Cardiac muscle cell (in vitro differentiated cells and primary cell): ENCODE data around the gene TMTC2. TPM values are rescaled to one million over a fixed set of nuclear protein-coding genes. Genes with fewer than 3 reads are reported as not detected.
A peak's percentile ranks its signal among the peaks of the same experiment; 100 is the strongest.
"Not testable (repeated sequence)": the region's sequence is repeated elsewhere in the genome, so short reads cannot be mapped to it uniquely, and the experiment has no call there.

Experiments
- DNase-seq, 2 donors: peaks; one replicate each; pipeline versions ENCODE4 v3.0.0 to v3.0.0-alpha.2; 2010 to 2017; ENCODE audit warnings: low read depth in 1 of 2, low spot score in 1 of 2
- H3K27ac ChIP-seq: fragments of 200-600 bp; sonication (generic); 2 replicates; pipeline ENCODE4 v1.5.1; 2016
- H3K27me3 ChIP-seq: fragments of 200-600 bp; sonication (generic); 2 replicates; pipeline ENCODE4 v1.6.0; 2016; ENCODE audit warnings: control low read depth
- H3K36me3 ChIP-seq: fragments of 200-600 bp; sonication (generic); 2 replicates; pipeline ENCODE4 v1.5.1; 2016; ENCODE audit warnings: control low read depth
- H3K4me1 ChIP-seq: fragments of 200-600 bp; sonication (generic); 2 replicates; pipeline ENCODE4 v1.8.1; 2017; ENCODE audit warnings: low read depth, mild to moderate bottlenecking, mixed run types
- H3K4me3 ChIP-seq: fragments of 200-600 bp; sonication (generic); 2 replicates; pipeline ENCODE4 v1.5.1; 2016; ENCODE audit warnings: mild to moderate bottlenecking
- H3K9me3 ChIP-seq: fragments of 200-600 bp; sonication (generic); 2 replicates; pipeline ENCODE4 v1.5.1; 2017; ENCODE audit warnings: low read depth, mild to moderate bottlenecking, control low read depth
- polyA plus RNA-seq: library from polyadenylated mRNA; unstranded; fragments of >200 nt; fragmentation: Nextera tagmentation; extraction: Ambion mirVana; gene quantifications from 2 replicates; pipeline ENCODE4 v1.2.1, GENCODE V29; 2016
- total RNA-seq: library from RNA; depleted of rRNA; stranded (reverse); fragments of >200 nt; gene quantifications from 2 replicates; pipeline ENCODE4 v1.2.3, GENCODE V29; 2016
- TF ChIP-seq, protein P1 (sequence below): IDR thresholded peaks from 2 replicates; pipeline ENCODE4 v1.5.1; 2012; ENCODE audit warnings: low read depth, mild to moderate bottlenecking, low read length

Gene TMTC2
- total and polyA plus RNA-seq, 2 experiments from 2014 or later, result 0.89 to 10.8 TPM

DNA sequence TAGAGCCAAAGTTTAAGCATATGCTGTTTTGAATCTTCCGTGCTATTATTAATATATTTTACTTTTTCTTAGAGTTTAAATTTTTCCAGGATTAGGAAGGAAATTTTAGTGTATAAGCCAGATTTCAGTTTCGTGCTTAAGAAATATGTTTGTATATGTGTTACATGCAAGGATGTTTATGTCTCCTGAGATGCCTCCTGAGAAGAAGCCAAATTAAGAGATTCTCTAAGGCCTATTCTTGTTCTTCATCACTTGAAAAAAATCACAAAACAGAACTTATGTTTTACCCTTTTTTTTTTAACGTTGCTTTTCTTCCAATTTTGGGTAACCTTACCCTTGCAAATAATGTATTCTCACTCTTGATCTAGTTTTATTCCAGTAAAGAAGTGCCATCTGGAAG is 412.7 kb downstream of the TMTC2 start:
- Histone ChIP-seq H3K4me1 (no peaks in the 10 kb centered on the region), H3K27ac (no peak overlapping the region), H3K9me3 (no peaks in the 10 kb centered on the region), H3K36me3 (no peaks in the 10 kb centered on the region), H3K27me3 (no peaks in the 10 kb centered on the region), H3K4me3 (no peak overlapping the region)
- no peak for DNase-seq
- TF ChIP-seq, protein P1, sequence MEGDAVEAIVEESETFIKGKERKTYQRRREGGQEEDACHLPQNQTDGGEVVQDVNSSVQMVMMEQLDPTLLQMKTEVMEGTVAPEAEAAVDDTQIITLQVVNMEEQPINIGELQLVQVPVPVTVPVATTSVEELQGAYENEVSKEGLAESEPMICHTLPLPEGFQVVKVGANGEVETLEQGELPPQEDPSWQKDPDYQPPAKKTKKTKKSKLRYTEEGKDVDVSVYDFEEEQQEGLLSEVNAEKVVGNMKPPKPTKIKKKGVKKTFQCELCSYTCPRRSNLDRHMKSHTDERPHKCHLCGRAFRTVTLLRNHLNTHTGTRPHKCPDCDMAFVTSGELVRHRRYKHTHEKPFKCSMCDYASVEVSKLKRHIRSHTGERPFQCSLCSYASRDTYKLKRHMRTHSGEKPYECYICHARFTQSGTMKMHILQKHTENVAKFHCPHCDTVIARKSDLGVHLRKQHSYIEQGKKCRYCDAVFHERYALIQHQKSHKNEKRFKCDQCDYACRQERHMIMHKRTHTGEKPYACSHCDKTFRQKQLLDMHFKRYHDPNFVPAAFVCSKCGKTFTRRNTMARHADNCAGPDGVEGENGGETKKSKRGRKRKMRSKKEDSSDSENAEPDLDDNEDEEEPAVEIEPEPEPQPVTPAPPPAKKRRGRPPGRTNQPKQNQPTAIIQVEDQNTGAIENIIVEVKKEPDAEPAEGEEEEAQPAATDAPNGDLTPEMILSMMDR, result no peak

GRCh38 chr12:83102499-83102898 is 415.8 kb downstream of the TMTC2 start:
- H3K36me3 ChIP-seq, result no peaks in the 10 kb centered on the region
- no peak overlapping the region for H3K4me3 ChIP-seq
- no peaks in the 10 kb centered on the region for H3K9me3 ChIP-seq
- no peak overlapping the region for H3K27ac ChIP-seq
- TF ChIP-seq, protein P1, result no peak
- H3K4me1 ChIP-seq, result no peaks in the 10 kb centered on the region
- H3K27me3 ChIP-seq, result no peaks in the 10 kb centered on the region
- DNase-seq, result peak in 1 of 2 donors; percentile 49

DNA sequence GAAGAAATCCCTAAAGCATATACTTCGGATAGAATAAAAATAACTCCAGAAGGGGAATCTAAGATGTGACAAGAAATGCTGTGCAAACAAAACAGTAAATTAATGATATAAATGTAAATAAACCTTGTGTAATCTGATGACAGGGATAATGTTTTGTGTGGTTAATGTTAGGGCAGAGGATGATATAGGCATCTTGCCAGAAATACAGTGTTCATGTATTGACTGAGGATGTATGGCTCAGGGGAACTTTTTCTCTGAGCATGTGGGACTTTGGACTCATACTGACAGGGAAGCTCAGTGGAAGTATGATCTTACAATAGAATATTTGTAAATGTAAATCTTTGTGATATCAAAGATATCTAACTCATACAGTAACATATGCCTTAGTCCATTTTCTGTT is 420.2 kb downstream of the TMTC2 start:
- TF ChIP-seq, protein P1, result no peak
- H3K4me1 ChIP-seq, result no peaks in the 10 kb centered on the region
- no peak overlapping the region for H3K27ac ChIP-seq
- no peaks in the 10 kb centered on the region for H3K36me3 ChIP-seq
- no peak overlapping the region for H3K4me3 ChIP-seq
- H3K27me3 ChIP-seq, result no peaks in the 10 kb centered on the region
- DNase-seq, result no peak
- H3K9me3 ChIP-seq, result no peaks in the 10 kb centered on the region

DNA sequence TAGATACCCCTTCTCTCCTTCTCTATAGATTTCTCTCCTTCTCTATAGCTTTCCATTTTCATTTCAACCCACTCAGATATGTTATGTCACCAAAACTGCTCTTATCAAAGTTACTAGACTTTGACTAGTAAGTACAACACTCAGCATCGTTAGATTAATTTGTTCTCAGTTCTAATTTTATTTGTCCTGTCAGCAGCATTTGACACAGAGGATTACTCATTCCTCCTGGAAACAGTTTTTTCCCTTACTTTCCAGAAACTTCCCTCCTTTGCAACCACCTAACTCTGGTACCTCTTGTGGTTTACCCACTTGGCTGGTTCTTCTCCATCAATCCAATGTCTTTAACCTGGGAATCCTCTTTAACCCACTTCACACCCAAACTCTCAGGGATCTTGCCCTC is 423.7 kb downstream of the TMTC2 start:
- TF ChIP-seq, protein P1, result no peak
- Histone ChIP-seq H3K4me3 (no peak overlapping the region), H3K36me3 (no peaks in the 10 kb centered on the region), H3K27me3 (no peaks in the 10 kb centered on the region), H3K9me3 (no peaks in the 10 kb centered on the region), H3K4me1 (no peaks in the 10 kb centered on the region), H3K27ac (no peak overlapping the region)
- DNase-seq, result no peak

GRCh38 chr12:83113945-83114344 is 427.2 kb downstream of the TMTC2 start:
- DNase-seq, result no peak
- TF ChIP-seq, protein P1, result no peak
- no peaks in the 10 kb centered on the region for H3K27me3 ChIP-seq
- no peaks in the 10 kb centered on the region for H3K4me1 ChIP-seq
- no peaks in the 10 kb centered on the region for H3K36me3 ChIP-seq
- no peak overlapping the region for H3K27ac ChIP-seq
- no peaks in the 10 kb centered on the region for H3K9me3 ChIP-seq
- no peak overlapping the region for H3K4me3 ChIP-seq

DNA sequence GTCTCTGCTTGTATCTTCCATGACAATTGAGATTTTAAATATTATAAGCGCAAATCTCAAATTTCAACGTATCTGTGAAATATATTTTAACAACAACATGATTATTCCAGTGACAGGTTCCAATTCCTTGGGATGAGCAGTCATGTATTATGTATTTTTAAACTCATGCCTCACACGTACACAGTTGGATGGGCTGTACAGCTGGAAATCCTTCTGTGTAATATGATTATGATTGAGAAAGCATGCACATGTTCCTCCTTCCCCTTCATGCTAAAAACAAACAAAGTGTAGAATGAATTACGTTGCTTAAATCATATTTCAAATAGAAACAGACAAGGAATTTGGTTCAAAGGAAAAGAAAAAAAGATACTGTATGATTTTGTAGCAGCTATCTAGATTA is 428.3 kb downstream of the TMTC2 start:
- H3K9me3 ChIP-seq, result no peaks in the 10 kb centered on the region
- no peaks in the 10 kb centered on the region for H3K4me1 ChIP-seq
- TF ChIP-seq, protein P1, result no peak
- DNase-seq, result no peak
- H3K4me3 ChIP-seq, result no peak overlapping the region
- H3K27ac ChIP-seq, result no peak overlapping the region
- no peaks in the 10 kb centered on the region for H3K27me3 ChIP-seq
- no peaks in the 10 kb centered on the region for H3K36me3 ChIP-seq

- DNase-seq, H3K27ac ChIP-seq, H3K36me3 ChIP-seq, H3K4me3 ChIP-seq, H3K27me3 ChIP-seq, H3K9me3 ChIP-seq, H3K4me1 ChIP-seq: not testable (repeated sequence)
These were observed 431.2 kb downstream of the TMTC2 start for GRCh38 chr12:83117926-83118325.
